IPS-15b (cell line): ENCODE results near the gene CDHR1.
"Not testable (repeated sequence)": the region's sequence is repeated elsewhere in the genome, so short reads cannot be mapped to it uniquely, and the experiment has no call there.

ENCODE experiments used
- H3K27me3 ChIP-seq: one replicate; pipeline ENCODE4 v1.6.1; 2013; ENCODE audit warnings: low read length; ENCODE audit not compliant: control insufficient read depth, insufficient read depth
- H3K36me3 ChIP-seq: one replicate; pipeline ENCODE4 v1.6.1; 2013; ENCODE audit warnings: low read length; ENCODE audit not compliant: control insufficient read depth, insufficient read depth
- H3K4me1 ChIP-seq: one replicate; pipeline ENCODE4 v1.6.1; 2013; ENCODE audit warnings: mild to moderate bottlenecking, low read length; ENCODE audit not compliant: control insufficient read depth, insufficient read depth
- H3K4me3 ChIP-seq: one replicate; pipeline ENCODE4 v1.5.1; 2013; ENCODE audit warnings: low read depth, low read length
- H3K9ac ChIP-seq: one replicate; pipeline ENCODE4 v1.6.1; 2013; ENCODE audit warnings: low read depth, mild to moderate bottlenecking, low read length
- H3K9me3 ChIP-seq: one replicate; pipeline ENCODE4 v1.6.1; 2013; ENCODE audit warnings: mild to moderate bottlenecking, low read length; ENCODE audit not compliant: control insufficient read depth, insufficient read depth

The CDHR1 gene

DNA sequence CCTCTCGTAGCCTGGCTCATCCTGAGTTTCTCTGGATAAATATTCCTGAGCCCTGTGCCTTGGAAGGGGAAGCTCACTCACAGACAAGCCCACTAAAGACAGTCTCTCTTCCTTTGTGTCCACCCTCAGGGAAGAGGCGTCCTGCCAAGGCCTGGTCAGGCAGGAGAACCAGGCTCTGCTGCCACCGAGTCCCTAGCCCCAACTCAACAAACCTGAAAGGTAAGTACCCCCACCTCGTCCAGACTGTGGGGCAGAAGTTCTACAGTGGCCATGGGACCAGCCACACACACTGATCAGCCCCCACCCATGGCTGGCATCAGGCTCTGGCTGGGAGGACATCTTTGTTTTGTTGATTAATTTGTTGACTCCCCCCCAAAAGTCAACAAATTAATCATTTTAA is 18.0 kb upstream of the CDHR1 start:
- H3K4me3 ChIP-seq: no peak overlapping the region
- H3K27me3 ChIP-seq: no peaks in the 10 kb centered on the region
- no peaks in the 10 kb centered on the region for H3K4me1 ChIP-seq
- no peaks in the 10 kb centered on the region for H3K36me3 ChIP-seq
- no peaks in the 10 kb centered on the region for H3K9me3 ChIP-seq
- H3K9ac ChIP-seq: no peak overlapping the region

DNA sequence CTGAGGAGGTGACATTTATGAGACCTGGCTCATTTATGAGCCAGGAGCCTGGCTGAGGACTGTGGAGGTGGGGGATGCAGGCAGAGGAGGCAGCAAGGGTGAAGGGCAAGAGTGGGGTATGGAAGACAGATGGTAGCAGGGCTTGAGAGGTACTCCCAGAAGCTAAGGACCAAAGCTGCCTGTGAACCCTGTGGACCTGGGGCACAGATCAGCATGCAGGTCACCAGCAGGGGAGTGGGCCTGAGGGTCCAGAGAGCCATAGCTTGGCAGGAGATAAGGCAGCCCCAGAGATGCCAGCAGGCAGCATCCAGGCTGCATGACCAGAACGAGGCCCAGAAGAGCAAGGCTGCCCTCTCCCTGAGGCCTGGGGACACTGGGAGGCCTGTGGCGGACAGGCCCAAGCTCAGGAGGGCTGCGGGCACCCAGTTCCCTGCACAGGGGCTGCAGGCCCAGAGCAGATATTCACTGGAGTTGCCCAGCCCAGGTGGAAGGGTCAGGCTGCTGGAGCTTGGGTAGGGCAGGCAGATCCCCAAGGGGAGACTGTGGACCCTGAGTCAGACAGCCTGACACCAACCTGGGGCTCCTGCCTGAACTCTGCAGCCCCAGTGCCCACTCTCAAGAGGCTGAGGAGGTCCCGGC is 17.4 kb upstream of the CDHR1 start:
- Histone ChIP-seq H3K9me3 (no peaks in the 10 kb centered on the region), H3K9ac (no peak overlapping the region), H3K4me3 (no peak overlapping the region), H3K36me3 (no peaks in the 10 kb centered on the region), H3K27me3 (no peaks in the 10 kb centered on the region), H3K4me1 (no peaks in the 10 kb centered on the region)

DNA sequence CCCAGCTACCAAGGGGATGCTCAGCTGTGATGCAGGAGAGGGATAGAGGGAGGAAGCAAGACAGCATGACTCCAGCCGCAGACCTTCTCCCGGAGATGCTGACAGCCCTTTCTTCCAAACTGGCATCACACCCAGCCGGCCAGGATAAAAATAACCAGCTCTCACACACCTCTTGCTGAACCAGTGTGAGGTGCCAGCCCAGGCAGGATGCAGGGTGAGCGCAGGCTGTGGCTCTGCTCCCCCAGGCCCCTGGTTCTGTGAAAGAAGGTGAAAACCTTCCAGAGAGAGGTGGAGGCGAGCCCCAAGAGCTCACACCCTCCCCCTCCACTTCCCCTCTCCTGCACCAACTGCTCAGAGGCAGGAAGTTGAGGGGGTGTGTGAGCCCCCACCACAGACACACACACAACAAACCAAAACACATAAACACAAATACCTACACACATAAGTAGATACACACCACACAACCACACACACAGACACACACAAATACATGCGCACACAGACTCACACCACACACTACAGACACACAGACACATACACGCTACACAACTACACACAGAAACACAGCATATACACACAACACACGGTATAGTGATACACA is 16.7 kb upstream of the CDHR1 start:
- H3K9ac ChIP-seq: no peak overlapping the region
- no peak overlapping the region for H3K4me3 ChIP-seq
- H3K27me3 ChIP-seq: no peaks in the 10 kb centered on the region

DNA sequence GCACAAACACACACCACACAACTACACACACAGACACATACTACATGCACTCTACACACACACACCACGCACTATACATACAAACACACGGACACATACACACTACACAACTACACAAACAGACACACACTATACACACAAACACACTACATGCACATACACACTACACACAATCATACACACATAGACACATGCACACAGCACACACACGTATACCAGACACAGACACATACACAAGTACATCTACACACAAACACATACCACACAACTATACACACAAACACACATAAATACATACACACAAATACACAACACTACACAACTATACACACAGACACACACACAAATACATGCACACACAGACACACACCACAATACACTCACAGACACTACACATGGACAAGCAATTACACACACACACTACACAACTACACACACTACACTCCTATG is 16.2 kb upstream of the CDHR1 start:
- Histone ChIP-seq H3K9ac (no peak overlapping the region), H3K36me3 (no peaks in the 10 kb centered on the region), H3K4me3 (no peak overlapping the region), H3K4me1 (no peaks in the 10 kb centered on the region), H3K9me3 (no peaks in the 10 kb centered on the region), H3K27me3 (no peaks in the 10 kb centered on the region)

More for the DNA sequence above, 16.7 kb upstream of the CDHR1 start:
- Histone ChIP-seq H3K36me3 (no peaks in the 10 kb centered on the region), H3K9me3 (no peaks in the 10 kb centered on the region), H3K4me1 (no peaks in the 10 kb centered on the region)

DNA sequence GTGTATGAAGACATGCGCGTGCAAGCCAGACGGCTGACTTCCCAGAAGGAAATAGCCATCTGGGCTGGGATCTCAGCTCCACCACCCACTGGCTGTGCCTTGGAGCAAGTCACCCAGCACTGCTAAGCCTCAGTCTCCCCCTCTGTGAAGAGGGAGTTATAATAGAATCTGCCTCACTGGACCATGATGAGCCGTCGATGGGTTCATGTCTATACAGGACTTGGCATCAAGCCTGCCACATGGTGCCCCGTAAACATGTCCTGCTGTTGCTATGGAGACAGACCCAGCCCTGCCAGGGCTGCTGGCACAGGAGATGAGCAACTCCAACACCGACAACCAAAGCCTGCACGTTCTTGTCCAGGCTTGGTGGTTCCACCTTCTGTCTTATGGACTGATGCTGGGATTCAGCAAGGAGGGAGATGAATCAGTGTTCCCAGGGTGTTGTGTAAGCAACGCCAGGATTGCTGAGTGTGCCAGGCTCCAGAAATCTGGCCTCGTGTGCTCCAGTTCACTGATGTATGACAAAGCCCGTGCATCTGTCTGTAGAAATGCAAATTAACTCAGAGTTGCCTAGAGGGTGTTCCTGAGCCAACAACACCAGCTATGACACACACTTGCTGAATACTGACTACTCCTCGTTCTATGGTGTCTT is 15.2 kb upstream of the CDHR1 start:
- H3K4me3 ChIP-seq: no peak overlapping the region
- H3K36me3 ChIP-seq: no peaks in the 10 kb centered on the region
- H3K4me1 ChIP-seq: no peaks in the 10 kb centered on the region
- no peaks in the 10 kb centered on the region for H3K27me3 ChIP-seq
- no peak overlapping the region for H3K9ac ChIP-seq
- no peaks in the 10 kb centered on the region for H3K9me3 ChIP-seq

DNA sequence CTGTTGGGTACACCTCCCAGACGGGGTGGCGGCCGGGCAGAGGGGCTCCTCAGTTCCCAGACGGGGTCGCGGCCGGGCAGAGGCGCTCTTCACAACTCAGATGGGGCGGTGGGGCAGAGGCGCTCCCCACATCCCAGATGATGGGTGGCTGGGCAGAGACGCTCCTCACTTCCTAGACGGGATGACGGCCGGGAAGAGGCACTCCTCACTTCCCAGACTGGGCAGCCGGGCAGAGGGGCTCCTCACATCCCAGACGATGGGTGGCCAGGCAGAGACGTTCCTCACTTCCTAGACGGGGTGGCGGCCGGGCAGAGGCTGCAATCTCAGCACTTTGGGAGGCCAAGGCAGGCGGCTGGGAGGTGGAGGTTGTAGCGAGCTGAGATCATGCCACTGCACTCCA is 14.0 kb upstream of the CDHR1 start:
- not testable (repeated sequence) for H3K9ac ChIP-seq, H3K4me1 ChIP-seq, H3K9me3 ChIP-seq, H3K36me3 ChIP-seq, H3K4me3 ChIP-seq, H3K27me3 ChIP-seq

DNA sequence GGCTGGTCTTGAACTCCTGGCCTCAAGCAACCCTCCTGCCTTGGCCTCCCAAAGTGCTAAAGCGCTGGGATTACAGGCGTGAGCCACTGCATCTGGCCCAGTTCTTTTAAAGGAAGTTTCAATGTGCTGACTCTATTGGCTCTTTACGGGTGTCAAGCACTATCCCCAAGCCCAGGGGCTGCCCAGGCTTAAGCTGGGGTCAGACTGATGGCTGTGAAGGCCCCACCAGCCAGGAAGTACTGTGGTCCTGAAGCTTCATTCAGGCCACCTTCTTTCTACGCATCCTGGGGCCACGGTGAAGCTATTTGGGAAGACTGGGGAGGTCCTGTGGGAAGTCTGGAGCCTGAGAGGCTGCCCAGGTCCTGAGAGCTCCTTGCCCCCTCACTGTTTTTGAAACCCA is 12.7 kb upstream of the CDHR1 start:
- H3K4me1 ChIP-seq: no peaks in the 10 kb centered on the region
- no peaks in the 10 kb centered on the region for H3K36me3 ChIP-seq
- H3K27me3 ChIP-seq: no peaks in the 10 kb centered on the region
- H3K4me3 ChIP-seq: no peak overlapping the region
- H3K9ac ChIP-seq: no peak overlapping the region
- no peaks in the 10 kb centered on the region for H3K9me3 ChIP-seq

DNA sequence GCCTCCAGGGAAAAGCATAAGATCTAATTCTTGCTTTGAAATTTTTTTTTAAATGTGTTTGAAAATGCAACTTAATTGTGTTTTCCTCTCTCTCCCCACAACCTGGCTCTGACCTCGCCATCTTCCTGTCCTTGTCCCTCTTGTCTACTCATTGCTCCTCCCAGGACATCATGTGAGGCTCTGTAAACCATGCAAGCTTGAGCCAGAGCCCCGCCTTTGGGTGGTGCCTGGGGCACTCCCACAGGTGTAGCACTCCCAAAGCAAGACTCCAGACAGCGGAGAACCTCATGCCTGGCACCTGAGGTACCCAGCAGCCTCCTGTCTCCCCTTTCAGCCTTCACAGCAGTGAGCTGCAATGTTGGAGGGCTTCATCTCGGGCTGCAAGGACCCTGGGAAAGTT is 9.8 kb upstream of the CDHR1 start:
- Histone ChIP-seq H3K27me3 (peaks cover 2% of the 10 kb centered on the region), H3K9ac (no peak overlapping the region), H3K9me3 (no peaks in the 10 kb centered on the region), H3K4me1 (no peaks in the 10 kb centered on the region), H3K4me3 (no peak overlapping the region), H3K36me3 (no peaks in the 10 kb centered on the region)

DNA sequence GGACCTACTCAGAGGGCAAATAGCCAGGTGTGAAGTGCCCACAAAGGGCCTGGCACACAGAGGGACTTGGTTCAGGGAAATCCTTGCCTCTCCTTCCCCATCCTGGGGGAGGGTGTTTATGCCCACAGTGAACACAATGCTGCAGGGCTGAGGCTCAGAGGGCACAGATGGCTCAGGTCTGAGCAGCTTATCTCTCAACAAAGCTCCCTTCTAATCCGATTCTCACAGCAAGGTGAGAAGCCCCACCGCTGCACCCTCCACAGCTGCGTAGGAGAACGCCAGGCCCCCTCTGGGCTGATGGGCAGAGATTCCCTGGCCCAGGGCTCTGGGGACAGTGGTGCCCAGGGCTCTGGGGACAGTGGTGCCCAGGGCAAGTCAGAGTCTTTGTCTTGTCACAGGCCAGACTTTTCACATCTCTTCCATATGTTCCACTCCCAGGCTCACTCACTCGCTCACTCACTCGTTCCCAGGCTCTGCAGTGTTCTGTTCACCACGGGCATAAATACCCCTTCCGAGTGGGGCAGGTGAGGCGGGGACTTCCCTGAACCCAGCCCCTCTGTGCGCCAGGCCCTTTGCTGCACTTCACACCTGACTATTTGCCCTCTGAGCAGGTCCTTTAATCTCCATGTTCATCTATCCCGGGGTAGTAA is 8.7 kb upstream of the CDHR1 start:
- no peak overlapping the region for H3K9ac ChIP-seq
- H3K36me3 ChIP-seq: no peaks in the 10 kb centered on the region
- H3K9me3 ChIP-seq: no peaks in the 10 kb centered on the region
- H3K4me3 ChIP-seq: no peak overlapping the region
- H3K4me1 ChIP-seq: no peaks in the 10 kb centered on the region
- H3K27me3 ChIP-seq: peaks cover 2% of the 10 kb centered on the region

DNA sequence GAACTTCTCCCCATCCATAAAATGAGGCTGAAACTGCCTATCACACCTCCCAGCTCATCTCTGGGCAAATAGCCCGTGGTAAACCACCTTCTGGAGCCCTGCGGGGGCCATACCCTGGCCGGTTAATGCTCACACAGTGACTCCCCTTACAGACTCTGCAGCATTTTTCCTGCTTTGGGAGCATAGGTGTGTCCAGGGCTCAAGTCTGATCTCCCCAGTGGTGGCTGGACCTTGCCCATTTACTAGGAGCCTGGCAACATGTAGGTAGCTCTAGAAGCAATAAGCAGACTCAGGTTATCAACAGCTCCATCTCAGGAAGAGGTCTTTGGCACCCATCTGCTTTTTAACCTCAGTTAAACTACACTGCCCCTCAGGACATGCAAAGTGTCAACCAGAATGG is 5.5 kb upstream of the CDHR1 start:
- Histone ChIP-seq H3K27me3 (peaks cover 23% of the 10 kb centered on the region), H3K9ac (no peak overlapping the region), H3K36me3 (no peaks in the 10 kb centered on the region)

DNA sequence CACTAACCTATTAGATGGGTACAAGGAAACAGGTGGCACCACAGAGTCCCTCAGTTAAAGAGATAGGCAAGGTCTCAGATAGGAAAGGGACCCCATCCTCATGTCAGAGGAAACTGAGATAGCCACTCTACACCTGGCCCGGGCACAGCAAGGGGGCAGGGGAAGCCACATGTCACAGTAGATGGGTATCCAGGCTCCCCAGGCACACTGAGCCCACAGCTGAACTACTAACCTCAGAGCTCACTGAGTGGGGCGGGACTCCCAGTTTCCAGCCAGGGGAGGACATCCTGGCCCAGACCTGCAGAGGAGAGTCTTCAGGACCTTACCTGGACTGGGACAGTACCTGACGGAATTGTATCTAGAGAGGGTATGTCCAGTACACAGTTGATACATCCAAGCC is 3.7 kb upstream of the CDHR1 start:
- Histone ChIP-seq H3K27me3 (peaks cover 38% of the 10 kb centered on the region), H3K4me1 (peaks cover 3% of the 10 kb centered on the region), H3K4me3 (no peak overlapping the region), H3K9me3 (no peaks in the 10 kb centered on the region), H3K9ac (no peak overlapping the region), H3K36me3 (no peaks in the 10 kb centered on the region)

More for the DNA sequence above, 5.5 kb upstream of the CDHR1 start:
- Histone ChIP-seq H3K9me3 (no peaks in the 10 kb centered on the region), H3K4me1 (no peaks in the 10 kb centered on the region), H3K4me3 (no peak overlapping the region)

DNA sequence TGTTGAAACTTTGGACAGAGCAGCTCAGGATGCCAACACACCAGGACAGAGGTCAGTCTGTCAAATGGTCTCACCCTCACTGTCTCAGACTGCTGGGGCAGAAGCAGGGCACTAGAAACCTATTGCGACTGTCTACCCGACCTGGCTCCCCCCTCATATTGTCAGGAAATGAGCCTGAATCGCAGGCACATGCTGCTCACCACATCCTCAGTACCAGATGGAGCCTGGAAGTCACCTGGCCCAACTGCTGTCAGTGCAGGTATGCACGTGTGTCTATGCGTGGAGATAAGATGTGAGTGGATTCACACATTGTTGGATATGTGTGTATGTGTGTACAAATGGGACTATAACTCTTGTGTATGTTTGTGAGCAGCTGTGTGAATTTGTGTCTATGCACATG is 3.2 kb upstream of the CDHR1 start:
- Histone ChIP-seq H3K4me3 (no peak overlapping the region), H3K4me1 (peaks cover 3% of the 10 kb centered on the region), H3K27me3 (peaks cover 43% of the 10 kb centered on the region), H3K9ac (no peak overlapping the region), H3K9me3 (no peaks in the 10 kb centered on the region), H3K36me3 (no peaks in the 10 kb centered on the region)
